ENCODE data around the gene STARD5. TPM values are rescaled to one million over a fixed set of nuclear protein-coding genes. Genes with fewer than 3 reads are reported as not detected.

STARD5 gene
- total RNA-seq (2021; fragmentation: NEBNext Ultra II Directional; extraction: Animal tissue kit (Norgen Biotek cat#: 25700)) = 1 to 10 TPM; 2.7 to 4.0 (median 3.6) TPM
- long read RNA-seq, full-length matches to known transcripts = 2 of 2 reads
- long read RNA-seq, partial matches to known transcripts = 0 of 2 reads
- long read RNA-seq, other reads (novel, unspliced or antisense) = 0 of 2 reads

GRCh38 chr15:81323944-81324881, at the start of gene STARD5:
STARD5 (minus strand) TSS chr15:81324141; CDS start chr15:81324099, 42 bp downstream.
- peaks cover 57% of the 10 kb centered on the region for H3K4me1 Mint-ChIP-seq (ENCODE audit: low read depth)
- no peaks in the 10 kb centered on the region for H3K27me3 Mint-ChIP-seq (ENCODE audit: insufficient read depth)
- H3K4me3 Mint-ChIP-seq = peak within 1 kb of the TSS; percentile 100
- no peak for TF ChIP-seq CTCF (IDR thresholded peaks at IDR 0.05)
- H3K9me3 Mint-ChIP-seq = no peaks in the 10 kb centered on the region
- peak; percentile 97 for DNase-seq
- peak within 1 kb of the TSS; percentile 90 for H3K27ac Mint-ChIP-seq
- peaks cover 4% of the 10 kb centered on the region; the same call in 1 of the 2 replicates for H3K36me3 Mint-ChIP-seq (ENCODE audit: low read depth)

- no peak for DNase-seq
- TF ChIP-seq CTCF (IDR thresholded peaks at IDR 0.05) = no peak
- peaks cover 16% of the 10 kb centered on the region for H3K27me3 Mint-ChIP-seq (ENCODE audit: insufficient read depth)
- no peaks in the 10 kb centered on the region for H3K4me1 Mint-ChIP-seq (ENCODE audit: low read depth)
- no peaks in the 10 kb centered on the region for H3K36me3 Mint-ChIP-seq (ENCODE audit: low read depth)
- no peak overlapping the region for H3K27ac Mint-ChIP-seq
- no peak overlapping the region for H3K4me3 Mint-ChIP-seq
- no peaks in the 10 kb centered on the region for H3K9me3 Mint-ChIP-seq
These were observed 49.2 kb upstream of the STARD5 start for GRCh38 chr15:81373176-81373575.

GRCh38 chr15:81372575-81372974, 48.6 kb upstream of the STARD5 start:
- peaks cover 14% of the 10 kb centered on the region for H3K27me3 Mint-ChIP-seq (ENCODE audit: insufficient read depth)
- H3K27ac Mint-ChIP-seq = no peak overlapping the region
- H3K36me3 Mint-ChIP-seq (ENCODE audit: low read depth) = no peaks in the 10 kb centered on the region
- TF ChIP-seq CTCF (IDR thresholded peaks at IDR 0.05) = no peak
- no peaks in the 10 kb centered on the region for H3K9me3 Mint-ChIP-seq
- no peak overlapping the region for H3K4me3 Mint-ChIP-seq
- no peaks in the 10 kb centered on the region for H3K4me1 Mint-ChIP-seq (ENCODE audit: low read depth)
- DNase-seq = no peak

- Mint-ChIP-seq H3K4me3 (no peak overlapping the region), H3K9me3 (no peaks in the 10 kb centered on the region), H3K27ac (no peak overlapping the region), H3K27me3 (ENCODE audit: insufficient read depth) (peaks cover 14% of the 10 kb centered on the region), H3K36me3 (ENCODE audit: low read depth) (no peaks in the 10 kb centered on the region), H3K4me1 (ENCODE audit: low read depth) (no peaks in the 10 kb centered on the region)
- DNase-seq = no peak
- no peak for TF ChIP-seq CTCF (IDR thresholded peaks at IDR 0.05)
These were observed 40.0 kb upstream of the STARD5 start for GRCh38 chr15:81363718-81364500.

GRCh38 chr15:81363276-81363675, 39.3 kb upstream of the STARD5 start:
- Mint-ChIP-seq H3K4me3 (no peak overlapping the region), H3K36me3 (ENCODE audit: low read depth) (no peaks in the 10 kb centered on the region), H3K27ac (no peak overlapping the region), H3K9me3 (no peaks in the 10 kb centered on the region), H3K4me1 (ENCODE audit: low read depth) (no peaks in the 10 kb centered on the region), H3K27me3 (ENCODE audit: insufficient read depth) (peaks cover 16% of the 10 kb centered on the region)
- DNase-seq = no peak
- TF ChIP-seq CTCF (IDR thresholded peaks at IDR 0.05) = no peak

Data from HFFc6 (cell line).